ENCODE data around the gene CFAP99.

The CFAP99 gene

DNA sequence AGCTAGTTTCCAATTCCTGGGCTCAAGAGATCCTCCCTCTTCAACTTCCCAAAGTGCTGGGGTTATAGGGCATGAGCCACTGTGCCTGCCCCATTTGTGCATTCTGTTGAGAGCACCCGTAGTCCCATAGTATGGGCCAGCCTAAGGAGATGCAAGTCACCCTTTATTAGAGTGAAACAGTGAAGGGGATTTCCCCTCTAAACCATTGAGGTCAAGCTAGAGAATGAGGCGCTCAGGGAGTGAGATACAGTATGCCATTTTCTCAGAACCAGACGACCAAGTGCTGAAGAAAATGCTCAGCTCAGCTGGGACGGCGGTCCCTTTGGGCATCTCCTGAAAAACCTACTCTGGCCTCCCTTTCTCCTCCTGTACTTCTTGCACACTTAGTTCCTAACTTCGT lies 68.9 kb downstream of the CFAP99 start:
- H3K27me3 ChIP-seq (ENCODE audit: control insufficient read depth, low read length): no peaks in the 10 kb centered on the region
- H3K79me2 ChIP-seq (ENCODE audit: control insufficient read depth, low read length): peaks cover 96% of the 10 kb centered on the region
- peaks cover 35% of the 10 kb centered on the region for H3K4me1 ChIP-seq (ENCODE audit: control insufficient read depth, low read length)
- no peak overlapping the region for H3K4me3 ChIP-seq (ENCODE audit: low read length)
- peaks cover 49% of the 10 kb centered on the region for H4K20me1 ChIP-seq (ENCODE audit: control insufficient read depth, insufficient read depth, low read depth, low read length)
- peaks cover 16% of the 10 kb centered on the region for H3F3A ChIP-seq (ENCODE audit: control insufficient read depth, insufficient read depth)
- no peak overlapping the region for H3K27ac ChIP-seq (ENCODE audit: low read depth, low read length)
- TF ChIP-seq, protein P1, sequence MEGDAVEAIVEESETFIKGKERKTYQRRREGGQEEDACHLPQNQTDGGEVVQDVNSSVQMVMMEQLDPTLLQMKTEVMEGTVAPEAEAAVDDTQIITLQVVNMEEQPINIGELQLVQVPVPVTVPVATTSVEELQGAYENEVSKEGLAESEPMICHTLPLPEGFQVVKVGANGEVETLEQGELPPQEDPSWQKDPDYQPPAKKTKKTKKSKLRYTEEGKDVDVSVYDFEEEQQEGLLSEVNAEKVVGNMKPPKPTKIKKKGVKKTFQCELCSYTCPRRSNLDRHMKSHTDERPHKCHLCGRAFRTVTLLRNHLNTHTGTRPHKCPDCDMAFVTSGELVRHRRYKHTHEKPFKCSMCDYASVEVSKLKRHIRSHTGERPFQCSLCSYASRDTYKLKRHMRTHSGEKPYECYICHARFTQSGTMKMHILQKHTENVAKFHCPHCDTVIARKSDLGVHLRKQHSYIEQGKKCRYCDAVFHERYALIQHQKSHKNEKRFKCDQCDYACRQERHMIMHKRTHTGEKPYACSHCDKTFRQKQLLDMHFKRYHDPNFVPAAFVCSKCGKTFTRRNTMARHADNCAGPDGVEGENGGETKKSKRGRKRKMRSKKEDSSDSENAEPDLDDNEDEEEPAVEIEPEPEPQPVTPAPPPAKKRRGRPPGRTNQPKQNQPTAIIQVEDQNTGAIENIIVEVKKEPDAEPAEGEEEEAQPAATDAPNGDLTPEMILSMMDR (IDR thresholded peaks at IDR 0.05; ENCODE audit: low read depth, low read length, poor library complexity, severe bottlenecking): no peak
- TF ChIP-seq EZH2phosphoT487 (IDR thresholded peaks at IDR 0.05; ENCODE audit: borderline replicate concordance, low read length): no peak
- no peak overlapping the region for H3K4me2 ChIP-seq (ENCODE audit: low read length)
- H3K9me2 ChIP-seq (replicated peaks; ENCODE audit: control insufficient read depth, low read length): no peaks in the 10 kb centered on the region
- H3K36me3 ChIP-seq (ENCODE audit: control insufficient read depth, low read length): peaks cover 70% of the 10 kb centered on the region
- no peaks in the 10 kb centered on the region for H3K9me3 ChIP-seq (ENCODE audit: control insufficient read depth, insufficient read depth, low read length)

DNA sequence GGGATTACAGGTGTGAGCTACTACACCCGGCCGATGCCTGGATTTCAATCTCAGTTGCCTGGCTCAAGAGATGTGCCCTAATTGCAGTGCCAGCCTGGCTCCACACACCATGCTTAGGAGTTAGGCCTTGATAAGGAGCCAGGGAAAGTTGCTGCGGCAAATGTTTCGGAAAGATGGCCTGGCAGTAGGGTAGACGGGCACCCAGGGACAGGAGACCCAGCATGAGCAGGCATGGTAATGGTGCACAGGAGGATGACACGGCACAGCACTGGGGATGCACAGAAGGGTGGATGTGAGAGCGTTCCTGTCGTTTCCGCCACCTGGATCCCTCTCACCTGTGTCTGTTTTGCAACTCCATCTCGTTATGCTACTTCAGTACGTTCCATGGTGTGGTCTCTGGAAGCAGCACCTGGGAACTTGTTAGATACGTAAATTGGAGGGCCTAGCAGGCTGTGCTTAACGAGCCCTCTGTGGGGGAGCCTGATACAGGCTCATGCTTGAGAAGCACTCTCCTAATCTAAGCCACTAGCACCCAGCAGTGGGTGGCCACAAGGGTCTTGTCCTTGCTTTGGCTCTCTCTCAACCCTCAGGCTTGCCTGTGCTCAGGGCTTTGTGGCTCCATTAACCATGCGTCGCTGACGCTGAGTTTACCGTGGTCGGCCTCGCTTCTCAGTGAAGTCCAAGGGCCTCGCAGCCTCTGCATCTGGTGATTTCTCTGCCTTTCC lies 70.5 kb downstream of the CFAP99 start:
- Histone ChIP-seq H3K36me3 (ENCODE audit: control insufficient read depth, low read length) (peaks cover 80% of the 10 kb centered on the region), H4K20me1 (ENCODE audit: control insufficient read depth, insufficient read depth, low read depth, low read length) (peaks cover 48% of the 10 kb centered on the region)

DNA sequence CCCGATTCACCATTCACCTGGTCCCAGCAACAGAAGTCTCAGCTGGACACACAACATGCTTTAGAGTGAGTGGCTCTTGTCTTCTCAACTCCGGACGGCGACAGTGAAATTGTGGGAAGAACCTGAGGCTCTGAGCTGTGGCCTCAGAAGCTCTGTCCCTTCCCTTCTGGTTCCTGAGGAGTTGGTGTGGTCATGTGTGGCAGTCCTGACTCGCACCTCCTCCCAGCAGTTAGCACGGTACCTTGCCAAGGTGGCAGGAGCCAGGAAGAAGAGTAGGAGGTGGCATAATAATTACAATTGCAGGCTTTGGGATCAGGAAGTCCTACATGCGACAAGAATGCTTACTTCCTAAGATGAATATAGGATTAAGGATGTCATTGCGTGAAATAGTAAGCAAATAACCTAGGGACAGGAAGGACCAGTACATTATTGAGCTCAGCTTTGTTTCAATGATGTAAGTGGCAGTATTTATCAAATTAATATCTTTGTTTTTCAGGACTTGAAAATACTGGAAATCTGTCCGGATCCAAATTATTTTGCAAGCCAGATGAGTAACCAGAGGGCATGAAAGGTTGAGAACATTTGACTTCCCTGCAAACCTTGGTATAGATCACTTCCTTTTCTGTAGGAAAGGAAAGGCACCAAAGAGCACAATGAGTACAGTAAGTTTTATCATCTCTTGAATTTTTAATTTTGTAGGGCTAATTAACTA lies 71.2 kb downstream of the CFAP99 start:
- H3K27ac ChIP-seq (ENCODE audit: low read depth, low read length): no peak overlapping the region
- H3F3A ChIP-seq (ENCODE audit: control insufficient read depth, insufficient read depth): no peaks in the 10 kb centered on the region
- peaks cover 45% of the 10 kb centered on the region for H4K20me1 ChIP-seq (ENCODE audit: control insufficient read depth, insufficient read depth, low read depth, low read length)
- no peak overlapping the region for H3K4me3 ChIP-seq (ENCODE audit: low read length)
- H3K4me1 ChIP-seq (ENCODE audit: control insufficient read depth, low read length): peaks cover 16% of the 10 kb centered on the region
- H3K4me2 ChIP-seq (ENCODE audit: low read length): no peak overlapping the region
- H3K36me3 ChIP-seq (ENCODE audit: control insufficient read depth, low read length): peaks cover 82% of the 10 kb centered on the region
- no peaks in the 10 kb centered on the region for H3K9me2 ChIP-seq (replicated peaks; ENCODE audit: control insufficient read depth, low read length)
- H3K27me3 ChIP-seq (ENCODE audit: control insufficient read depth, low read length): no peaks in the 10 kb centered on the region
- peaks cover 98% of the 10 kb centered on the region for H3K79me2 ChIP-seq (ENCODE audit: control insufficient read depth, low read length)
- H3K9me3 ChIP-seq (ENCODE audit: control insufficient read depth, insufficient read depth, low read length): no peaks in the 10 kb centered on the region
- TF ChIP-seq EZH2phosphoT487 (IDR thresholded peaks at IDR 0.05; ENCODE audit: borderline replicate concordance, low read length): no peak
- TF ChIP-seq, protein P1 (IDR thresholded peaks at IDR 0.05; ENCODE audit: low read depth, low read length, poor library complexity, severe bottlenecking): no peak

More for the DNA sequence above, 70.5 kb downstream of the CFAP99 start:
- Histone ChIP-seq H3K27me3 (ENCODE audit: control insufficient read depth, low read length) (no peaks in the 10 kb centered on the region), H3F3A (ENCODE audit: control insufficient read depth, insufficient read depth) (peaks cover 6% of the 10 kb centered on the region), H3K79me2 (ENCODE audit: control insufficient read depth, low read length) (peaks cover 98% of the 10 kb centered on the region), H3K9me3 (ENCODE audit: control insufficient read depth, insufficient read depth, low read length) (no peaks in the 10 kb centered on the region), H3K27ac (ENCODE audit: low read depth, low read length) (no peak overlapping the region), H3K4me1 (ENCODE audit: control insufficient read depth, low read length) (peaks cover 23% of the 10 kb centered on the region), H3K9me2 (replicated peaks; ENCODE audit: control insufficient read depth, low read length) (no peaks in the 10 kb centered on the region), H3K4me3 (ENCODE audit: low read length) (no peak overlapping the region), H3K4me2 (ENCODE audit: low read length) (no peak overlapping the region)
- TF ChIP-seq EZH2phosphoT487 (IDR thresholded peaks at IDR 0.05; ENCODE audit: borderline replicate concordance, low read length): no peak
- TF ChIP-seq, protein P1 (IDR thresholded peaks at IDR 0.05; ENCODE audit: low read depth, low read length, poor library complexity, severe bottlenecking): no peak
